Natural killer cell treated with Interleukin-12 subunit alpha and Interleukin-12 subunit beta and Interleukin-15 and Interleukin-18, amount 100 ng/mL, for 72 hours (primary cell): Measurements from ENCODE around the gene LRR1. TPM values are rescaled to one million over a fixed set of nuclear protein-coding genes. Genes with fewer than 3 reads are reported as not detected.
A peak's percentile ranks its signal among the peaks of the same experiment; 100 is the strongest.
"Not testable (repeated sequence)": the region's sequence is repeated elsewhere in the genome, so short reads cannot be mapped to it uniquely, and the experiment has no call there.

ENCODE experiments used
- ATAC-seq, 2 donors: fragments of 150-1000 bp; cut with Tn5 transposase in 1 of 2; sonication (Bioruptor Pico), chemical (Tn5 transposase) in 1 of 2; 2 replicates each; pipeline ENCODE4 v1.10.0; 2021
- DNase-seq: peaks from one replicate; pipeline ENCODE4 v3.0.0; 2022; ENCODE audit warnings: low spot score
- H3K27ac Mint-ChIP-seq, 2 donors: 1 replicate in 1 of 2; 2 replicates in 1 of 2; pipeline ENCODE4 v1.8.0; 2022; ENCODE audit warnings: mixed read lengths in 2 of 2, mild to moderate bottlenecking in 1 of 2, moderate library complexity in 1 of 2
- H3K27me3 Mint-ChIP-seq, 2 donors: 1 replicate in 1 of 2; 2 replicates in 1 of 2; pipeline ENCODE4 v1.8.0; 2022; ENCODE audit warnings: mixed read lengths in 2 of 2
- H3K36me3 Mint-ChIP-seq: one replicate; pipeline ENCODE4 v1.8.0; 2022; ENCODE audit warnings: mixed read lengths
- H3K4me1 Mint-ChIP-seq, 2 donors: 1 replicate in 1 of 2; 2 replicates in 1 of 2; pipeline ENCODE4 v1.8.0; 2022; ENCODE audit warnings: low read depth in 2 of 2, mixed read lengths in 2 of 2, mild to moderate bottlenecking in 1 of 2
- H3K4me3 Mint-ChIP-seq: one replicate; pipeline ENCODE4 v1.8.0; 2022; ENCODE audit warnings: mixed read lengths
- H3K9me3 Mint-ChIP-seq: 2 replicates; pipeline ENCODE4 v1.8.0; 2022; ENCODE audit warnings: mixed read lengths
- total RNA-seq, 2 donors: library from RNA; stranded (reverse); gene quantifications; one replicate each; pipeline ENCODE4 v1.2.3, GENCODE V29; 2022

The LRR1 gene
- total RNA-seq, 2 donors from 2014 or later = 28.7 to 48.4 TPM

GRCh38 chr14:49633640-49634546 is 35.2 kb downstream of the LRR1 start:
- Mint-ChIP-seq H3K27me3 (no peaks in the 10 kb centered on the region), H3K4me1 (peaks cover 25 to 46% of the 10 kb centered on the region in 2 donors), H3K4me3 (peak overlapping the region; percentile 99), H3K36me3 (peaks cover 21% of the 10 kb centered on the region), H3K27ac (peak overlapping the region; percentile 90 to 96), H3K9me3 (no peaks in the 10 kb centered on the region)
- peak; percentile 93 to 95 for ATAC-seq
- peak; percentile 96 for DNase-seq

- Mint-ChIP-seq H3K9me3 (no peaks in the 10 kb centered on the region), H3K4me1 (peaks cover 26 to 50% of the 10 kb centered on the region in 2 donors), H3K4me3 (peak within 1 kb of the TSS; percentile 99), H3K36me3 (peaks cover 24% of the 10 kb centered on the region), H3K27ac (peak within 1 kb of the TSS; percentile 90 to 96), H3K27me3 (no peaks in the 10 kb centered on the region)
- ATAC-seq = peak; percentile 62
- peak; percentile 68 for DNase-seq
Observed at GRCh38 chr14:49634547-49635334, 36.0 kb downstream of the LRR1 start, which contains the start of gene DNAAF2. Gene DNAAF2 (minus strand): TSS chr14:49635244. CDS start chr14:49635149, 95 bp downstream.

- ATAC-seq (no peak), DNase-seq (no peak)
- Mint-ChIP-seq H3K36me3 (peaks cover 18% of the 10 kb centered on the region), H3K9me3 (no peaks in the 10 kb centered on the region), H3K4me1 (peaks cover 26 to 52% of the 10 kb centered on the region in 2 donors), H3K27me3 (no peaks in the 10 kb centered on the region), H3K27ac (peak overlapping the region; percentile 90 to 96), H3K4me3 (peak overlapping the region; percentile 99)
Observed at GRCh38 chr14:49636866-49637265, 38.1 kb downstream of the LRR1 start.

- Mint-ChIP-seq H3K4me1 (peaks cover 33 to 59% of the 10 kb centered on the region in 2 donors), H3K9me3 (no peaks in the 10 kb centered on the region), H3K36me3 (peaks cover 18% of the 10 kb centered on the region), H3K27me3 (no peaks in the 10 kb centered on the region), H3K27ac (peak overlapping the region; percentile 90 to 96), H3K4me3 (peak overlapping the region; percentile 99)
- DNase-seq (no peak), ATAC-seq (no peak)
Observed at GRCh38 chr14:49637534-49638078, 38.9 kb downstream of the LRR1 start.

GRCh38 chr14:49640540-49641417 is 42.0 kb downstream of the LRR1 start:
- peaks cover 18% of the 10 kb centered on the region for H3K36me3 Mint-ChIP-seq
- peak overlapping the region in 1 of 2 donors; percentile 22 for H3K27ac Mint-ChIP-seq
- no peak overlapping the region for H3K4me3 Mint-ChIP-seq
- no peaks in the 10 kb centered on the region for H3K27me3 Mint-ChIP-seq
- DNase-seq (no peak), ATAC-seq (no peak)
- peaks cover 24 to 46% of the 10 kb centered on the region in 2 donors for H3K4me1 Mint-ChIP-seq
- H3K9me3 Mint-ChIP-seq = no peaks in the 10 kb centered on the region

- Mint-ChIP-seq H3K27me3 (no peaks in the 10 kb centered on the region), H3K4me1 (peaks cover 23 to 39% of the 10 kb centered on the region in 2 donors), H3K27ac (peak overlapping the region; percentile 8 to 23), H3K9me3 (no peaks in the 10 kb centered on the region), H3K36me3 (peaks cover 15% of the 10 kb centered on the region), H3K4me3 (peak overlapping the region; percentile 2)
- no peak for DNase-seq
- no peak for ATAC-seq
Observed at GRCh38 chr14:49641697-49642129, 43.0 kb downstream of the LRR1 start.

- no peaks in the 10 kb centered on the region for H3K27me3 Mint-ChIP-seq
- H3K9me3 Mint-ChIP-seq = no peaks in the 10 kb centered on the region
- DNase-seq = no peak
- no peak for ATAC-seq
- H3K4me1 Mint-ChIP-seq = peaks cover 20 to 39% of the 10 kb centered on the region in 2 donors
- peak overlapping the region; percentile 8 to 23 for H3K27ac Mint-ChIP-seq
- H3K36me3 Mint-ChIP-seq = peaks cover 10% of the 10 kb centered on the region
- peak overlapping the region; percentile 2 for H3K4me3 Mint-ChIP-seq
Observed at GRCh38 chr14:49642163-49642562, 43.4 kb downstream of the LRR1 start.

- ATAC-seq = no peak
- H3K36me3 Mint-ChIP-seq = peaks cover 7% of the 10 kb centered on the region
- H3K4me1 Mint-ChIP-seq = peaks cover 0 to 5% of the 10 kb centered on the region in 2 donors
- no peaks in the 10 kb centered on the region for H3K27me3 Mint-ChIP-seq
- DNase-seq = no peak
- H3K9me3 Mint-ChIP-seq = no peaks in the 10 kb centered on the region
- no peak overlapping the region for H3K4me3 Mint-ChIP-seq
- no peak overlapping the region for H3K27ac Mint-ChIP-seq
Observed at GRCh38 chr14:49653508-49653907, 54.8 kb downstream of the LRR1 start.

GRCh38 chr14:49654511-49654910 is 55.8 kb downstream of the LRR1 start:
- H3K9me3 Mint-ChIP-seq = no peaks in the 10 kb centered on the region
- no peaks in the 10 kb centered on the region for H3K27me3 Mint-ChIP-seq
- no peak for DNase-seq
- H3K4me3 Mint-ChIP-seq = no peak overlapping the region
- peaks cover 0 to 5% of the 10 kb centered on the region in 2 donors for H3K4me1 Mint-ChIP-seq
- no peak for ATAC-seq
- peaks cover 7% of the 10 kb centered on the region for H3K36me3 Mint-ChIP-seq
- no peak overlapping the region for H3K27ac Mint-ChIP-seq

GRCh38 chr14:49657500-49657899 is 58.8 kb downstream of the LRR1 start:
- not testable (repeated sequence) for H3K27me3 Mint-ChIP-seq, H3K9me3 Mint-ChIP-seq, DNase-seq, H3K4me1 Mint-ChIP-seq, H3K36me3 Mint-ChIP-seq, H3K4me3 Mint-ChIP-seq, ATAC-seq
- H3K27ac Mint-ChIP-seq = peak overlapping the region in 1 of 2 donors; percentile 17

GRCh38 chr14:49659526-49660455 is 61.1 kb downstream of the LRR1 start:
- Mint-ChIP-seq H3K4me1 (no peaks in the 10 kb centered on the region), H3K36me3 (no peaks in the 10 kb centered on the region), H3K27me3 (no peaks in the 10 kb centered on the region), H3K27ac (no peak overlapping the region), H3K4me3 (no peak overlapping the region), H3K9me3 (no peaks in the 10 kb centered on the region)
- ATAC-seq (no peak), DNase-seq (no peak)
